SK-N-SH treated with all-trans-retinoic acid at 6 μM for 48 hours (cell line): Measurements from ENCODE around the gene SELENOT.

ENCODE experiments used
- ATAC-seq: fragments of 200-7000 bp; cut with Tn5 transposase; 3 replicates; pipeline ENCODE4 v1.9.1; 2020; ENCODE audit warnings: mild to moderate bottlenecking, moderate library complexity
- BACH2 ChIP-seq: fragments of 250-450 bp; sonication (Bioruptor Pico); IDR thresholded peaks from 2 replicates; pipeline ENCODE4 v1.9.0; 2021; ENCODE audit warnings: mild to moderate bottlenecking, borderline replicate concordance
- CSDC2 ChIP-seq: fragments of 250-450 bp; sonication (Bioruptor Pico); IDR thresholded peaks from 2 replicates; pipeline ENCODE4 v1.5.0; 2020; ENCODE audit warnings: mild to moderate bottlenecking, moderate library complexity
- ESRRG ChIP-seq: fragments of 250-450 bp; sonication (Bioruptor Pico); IDR thresholded peaks from 2 replicates; pipeline ENCODE4 v1.6.1; 2021; ENCODE audit warnings: mild to moderate bottlenecking
- ISL1 ChIP-seq: fragments of 250-450 bp; sonication (Bioruptor Pico); IDR thresholded peaks from 2 replicates; pipeline ENCODE4 v2.1.2; 2022; ENCODE audit warnings: mild to moderate bottlenecking, moderate library complexity
- OSR1 ChIP-seq: fragments of 250-450 bp; sonication (Bioruptor Pico); IDR thresholded peaks from 2 replicates; pipeline ENCODE4 v1.8.0; 2022; ENCODE audit warnings: moderate library complexity, mild to moderate bottlenecking, inconsistent platforms
- PPARA ChIP-seq: fragments of 250-450 bp; sonication (Bioruptor Pico); IDR thresholded peaks from 2 replicates; pipeline ENCODE4 v1.5.0; 2020; ENCODE audit warnings: mild to moderate bottlenecking, borderline replicate concordance
- RARB ChIP-seq: fragments of 250-450 bp; sonication (Bioruptor Pico); IDR thresholded peaks from 2 replicates; pipeline ENCODE4 v1.8.0; 2021; ENCODE audit warnings: mild to moderate bottlenecking, moderate library complexity
- SNAI2 ChIP-seq: fragments of 250-450 bp; sonication (Bioruptor Pico); IDR thresholded peaks from 2 replicates; pipeline ENCODE4 v1.5.0; 2020; ENCODE audit warnings: mild to moderate bottlenecking, moderate library complexity
- TCF4 ChIP-seq: fragments of 250-450 bp; sonication (Bioruptor Pico); IDR thresholded peaks from 2 replicates; pipeline ENCODE4 v1.8.0; 2021; ENCODE audit warnings: mild to moderate bottlenecking, moderate library complexity, borderline replicate concordance
- TOX ChIP-seq: fragments of 250-450 bp; sonication (Bioruptor Pico); IDR thresholded peaks from 2 replicates; pipeline ENCODE4 v1.8.0; 2021; ENCODE audit warnings: mild to moderate bottlenecking, moderate library complexity, borderline replicate concordance
- ZFP3 ChIP-seq: fragments of 250-450 bp; sonication (Bioruptor Pico); IDR thresholded peaks from 2 replicates; pipeline ENCODE4 v1.5.0; 2020; ENCODE audit warnings: mild to moderate bottlenecking, moderate library complexity
- ZFP30 ChIP-seq: fragments of 450-650 bp; formaldehyde crosslinking; IDR thresholded peaks from 2 replicates; pipeline ENCODE4 v1.5.0; 2022; ENCODE audit warnings: mild to moderate bottlenecking, moderate library complexity
- ZNF70 ChIP-seq: fragments of 450-650 bp; formaldehyde crosslinking; IDR thresholded peaks from 2 replicates; pipeline ENCODE4 v1.5.0; 2020; ENCODE audit warnings: mild to moderate bottlenecking, moderate library complexity
- ZNF8 ChIP-seq: fragments of 450-650 bp; formaldehyde crosslinking; IDR thresholded peaks from 2 replicates; pipeline ENCODE4 v1.5.0; 2020; ENCODE audit warnings: mild to moderate bottlenecking, moderate library complexity
- TF ChIP-seq, protein P1 (sequence below): fragments of 250-450 bp; sonication (Bioruptor Pico); IDR thresholded peaks from 2 replicates; pipeline ENCODE4 v1.8.0; 2020; ENCODE audit warnings: mild to moderate bottlenecking, moderate library complexity, borderline replicate concordance
- TF ChIP-seq, protein P2 (sequence below): fragments of 250-450 bp; sonication (Bioruptor Pico); IDR thresholded peaks from 2 replicates; pipeline ENCODE4 v1.5.1; 2020; ENCODE audit warnings: low read depth, mild to moderate bottlenecking, moderate library complexity
- TF ChIP-seq, protein P3 (sequence below): fragments of 250-450 bp; sonication (Bioruptor Pico); IDR thresholded peaks from 2 replicates; pipeline ENCODE4 v1.5.0; 2020; ENCODE audit warnings: mild to moderate bottlenecking, moderate library complexity

SELENOT gene

DNA sequence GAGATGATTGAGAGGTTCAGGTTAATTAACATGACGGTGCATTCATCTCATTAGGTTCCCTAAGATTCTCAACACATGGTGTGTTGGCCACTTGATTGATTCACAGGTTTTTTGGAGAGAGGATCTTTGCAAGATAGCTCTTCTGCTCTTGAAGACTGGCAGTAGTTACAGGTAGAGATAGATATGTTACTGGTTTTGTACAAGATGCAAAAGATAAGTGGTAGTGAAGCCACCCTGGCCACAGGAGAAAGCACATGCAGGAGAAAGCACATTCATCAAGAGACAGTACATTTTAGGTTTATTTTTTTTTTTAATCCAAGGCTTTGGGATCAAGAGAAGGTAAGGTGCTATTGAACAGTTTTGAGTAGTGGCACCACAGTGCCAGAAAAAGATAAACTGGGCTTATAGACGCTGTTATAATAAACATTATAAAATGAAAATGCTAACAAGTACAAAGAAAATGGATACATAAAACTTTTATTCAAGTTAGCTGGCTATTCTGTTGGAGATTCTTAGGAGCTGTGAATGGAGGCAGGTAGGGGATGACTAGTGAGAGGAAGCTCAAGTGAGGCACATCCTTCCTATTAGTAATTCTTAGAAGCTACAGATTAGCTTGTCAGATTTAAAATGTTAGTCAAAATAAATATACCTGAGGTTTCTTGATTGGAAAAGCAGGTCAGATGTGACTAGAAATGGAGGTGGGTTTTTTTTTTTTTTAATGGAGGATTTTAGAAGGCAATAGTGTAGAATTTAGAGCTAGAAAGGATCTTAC lies 10.8 kb downstream of the SELENOT start:
- TF ChIP-seq TOX (CRISPR knock-in tag) (no peak), ZNF8 (CRISPR knock-in tag) (no peak), OSR1 (CRISPR knock-in tag) (no peak), RARB (CRISPR knock-in tag) (no peak), ZFP30 (CRISPR knock-in tag) (no peak), ESRRG (CRISPR knock-in tag) (no peak), ZNF70 (CRISPR knock-in tag) (no peak), ISL1 (no peak), BACH2 (CRISPR knock-in tag) (no peak), ZFP3 (CRISPR knock-in tag) (no peak), TCF4 (no peak), SNAI2 (CRISPR knock-in tag) (no peak), CSDC2 (no peak), PPARA (no peak)
- TF ChIP-seq, protein P1, sequence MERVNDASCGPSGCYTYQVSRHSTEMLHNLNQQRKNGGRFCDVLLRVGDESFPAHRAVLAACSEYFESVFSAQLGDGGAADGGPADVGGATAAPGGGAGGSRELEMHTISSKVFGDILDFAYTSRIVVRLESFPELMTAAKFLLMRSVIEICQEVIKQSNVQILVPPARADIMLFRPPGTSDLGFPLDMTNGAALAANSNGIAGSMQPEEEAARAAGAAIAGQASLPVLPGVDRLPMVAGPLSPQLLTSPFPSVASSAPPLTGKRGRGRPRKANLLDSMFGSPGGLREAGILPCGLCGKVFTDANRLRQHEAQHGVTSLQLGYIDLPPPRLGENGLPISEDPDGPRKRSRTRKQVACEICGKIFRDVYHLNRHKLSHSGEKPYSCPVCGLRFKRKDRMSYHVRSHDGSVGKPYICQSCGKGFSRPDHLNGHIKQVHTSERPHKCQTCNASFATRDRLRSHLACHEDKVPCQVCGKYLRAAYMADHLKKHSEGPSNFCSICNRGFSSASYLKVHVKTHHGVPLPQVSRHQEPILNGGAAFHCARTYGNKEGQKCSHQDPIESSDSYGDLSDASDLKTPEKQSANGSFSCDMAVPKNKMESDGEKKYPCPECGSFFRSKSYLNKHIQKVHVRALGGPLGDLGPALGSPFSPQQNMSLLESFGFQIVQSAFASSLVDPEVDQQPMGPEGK (CRISPR knock-in tag) = no peak
- TF ChIP-seq, protein P2, sequence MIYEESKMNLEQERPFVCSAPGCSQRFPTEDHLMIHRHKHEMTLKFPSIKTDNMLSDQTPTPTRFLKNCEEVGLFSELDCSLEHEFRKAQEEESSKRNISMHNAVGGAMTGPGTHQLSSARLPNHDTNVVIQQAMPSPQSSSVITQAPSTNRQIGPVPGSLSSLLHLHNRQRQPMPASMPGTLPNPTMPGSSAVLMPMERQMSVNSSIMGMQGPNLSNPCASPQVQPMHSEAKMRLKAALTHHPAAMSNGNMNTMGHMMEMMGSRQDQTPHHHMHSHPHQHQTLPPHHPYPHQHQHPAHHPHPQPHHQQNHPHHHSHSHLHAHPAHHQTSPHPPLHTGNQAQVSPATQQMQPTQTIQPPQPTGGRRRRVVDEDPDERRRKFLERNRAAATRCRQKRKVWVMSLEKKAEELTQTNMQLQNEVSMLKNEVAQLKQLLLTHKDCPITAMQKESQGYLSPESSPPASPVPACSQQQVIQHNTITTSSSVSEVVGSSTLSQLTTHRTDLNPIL (CRISPR knock-in tag) = no peak
- TF ChIP-seq, protein P3, sequence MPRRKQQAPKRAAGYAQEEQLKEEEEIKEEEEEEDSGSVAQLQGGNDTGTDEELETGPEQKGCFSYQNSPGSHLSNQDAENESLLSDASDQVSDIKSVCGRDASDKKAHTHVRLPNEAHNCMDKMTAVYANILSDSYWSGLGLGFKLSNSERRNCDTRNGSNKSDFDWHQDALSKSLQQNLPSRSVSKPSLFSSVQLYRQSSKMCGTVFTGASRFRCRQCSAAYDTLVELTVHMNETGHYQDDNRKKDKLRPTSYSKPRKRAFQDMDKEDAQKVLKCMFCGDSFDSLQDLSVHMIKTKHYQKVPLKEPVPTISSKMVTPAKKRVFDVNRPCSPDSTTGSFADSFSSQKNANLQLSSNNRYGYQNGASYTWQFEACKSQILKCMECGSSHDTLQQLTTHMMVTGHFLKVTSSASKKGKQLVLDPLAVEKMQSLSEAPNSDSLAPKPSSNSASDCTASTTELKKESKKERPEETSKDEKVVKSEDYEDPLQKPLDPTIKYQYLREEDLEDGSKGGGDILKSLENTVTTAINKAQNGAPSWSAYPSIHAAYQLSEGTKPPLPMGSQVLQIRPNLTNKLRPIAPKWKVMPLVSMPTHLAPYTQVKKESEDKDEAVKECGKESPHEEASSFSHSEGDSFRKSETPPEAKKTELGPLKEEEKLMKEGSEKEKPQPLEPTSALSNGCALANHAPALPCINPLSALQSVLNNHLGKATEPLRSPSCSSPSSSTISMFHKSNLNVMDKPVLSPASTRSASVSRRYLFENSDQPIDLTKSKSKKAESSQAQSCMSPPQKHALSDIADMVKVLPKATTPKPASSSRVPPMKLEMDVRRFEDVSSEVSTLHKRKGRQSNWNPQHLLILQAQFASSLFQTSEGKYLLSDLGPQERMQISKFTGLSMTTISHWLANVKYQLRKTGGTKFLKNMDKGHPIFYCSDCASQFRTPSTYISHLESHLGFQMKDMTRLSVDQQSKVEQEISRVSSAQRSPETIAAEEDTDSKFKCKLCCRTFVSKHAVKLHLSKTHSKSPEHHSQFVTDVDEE (CRISPR knock-in tag) = no peak
- no peak for ATAC-seq

DNA sequence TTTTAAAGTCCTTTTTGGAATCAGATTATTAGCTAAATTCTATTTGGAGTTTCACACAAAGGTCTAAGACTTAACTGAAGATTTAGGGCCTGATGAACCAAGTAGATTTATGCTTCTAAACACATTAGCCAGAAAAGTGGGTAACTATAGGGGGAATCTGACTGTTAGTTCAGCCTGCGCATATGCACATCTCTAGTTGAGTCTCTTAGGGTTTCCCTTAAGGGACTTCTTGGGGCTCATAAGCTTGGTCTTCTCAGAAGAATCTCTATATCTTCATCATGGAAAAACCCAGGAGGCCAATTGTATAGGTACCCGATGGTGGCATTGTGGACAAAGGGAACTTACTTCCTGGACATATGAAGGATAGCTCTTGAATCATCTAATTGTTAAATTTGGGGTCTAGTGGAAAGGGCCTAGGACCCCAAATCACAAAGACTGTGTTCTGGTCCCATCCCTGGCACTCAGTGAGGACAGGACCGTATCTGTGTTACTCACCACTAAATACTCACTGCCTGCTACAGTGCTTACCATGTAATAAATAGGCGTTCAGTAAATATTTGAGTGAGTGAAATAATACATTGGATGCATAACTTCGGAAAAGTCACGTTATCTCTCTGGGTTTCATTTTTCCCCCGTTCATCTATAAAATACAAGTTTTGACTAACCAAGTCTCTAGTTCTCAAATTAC lies 17.0 kb downstream of the SELENOT start:
- no peak for ATAC-seq
- no peak for TF ChIP-seq TCF4
- TF ChIP-seq, protein P3 (CRISPR knock-in tag) = no peak
- TF ChIP-seq, protein P2 (CRISPR knock-in tag) = no peak
- TF ChIP-seq, protein P1 (CRISPR knock-in tag) = no peak
- no peak for TF ChIP-seq CSDC2
